Stimulated activated CD8-positive, alpha-beta memory T cell treated with anti-CD3 and anti-CD28 coated beads, Interleukin-7, amount 100 ng/mL, for 4 hours (primary cell): ENCODE data around the gene LEKR1.
"Not testable (repeated sequence)": the region's sequence is repeated elsewhere in the genome, so short reads cannot be mapped to it uniquely, and the experiment has no call there.

Source experiments
- DNase-seq, 2 donors: peaks; one replicate each; pipeline ENCODE4 v3.0.0-alpha.2; 2020; ENCODE audit warnings: low read depth in 2 of 2

The LEKR1 gene

GRCh38 chr3:156806698-156807097 is 19.5 kb upstream of the LEKR1 start:
- no peak for DNase-seq

GRCh38 chr3:156808025-156808424 is 18.1 kb upstream of the LEKR1 start:
- no peak for DNase-seq

GRCh38 chr3:156811089-156811862 is 14.9 kb upstream of the LEKR1 start:
- DNase-seq = no peak

GRCh38 chr3:156812521-156813335 is 13.4 kb upstream of the LEKR1 start:
- no peak for DNase-seq

GRCh38 chr3:156814295-156814694 is 11.9 kb upstream of the LEKR1 start:
- DNase-seq = no peak

- peak; percentile 3 to 39 for DNase-seq
Observed at GRCh38 chr3:156816091-156816793, 9.9 kb upstream of the LEKR1 start.

GRCh38 chr3:156816794-156817645 is 9.1 kb upstream of the LEKR1 start:
- peak; percentile 60 to 86 for DNase-seq

- DNase-seq = no peak
Observed at GRCh38 chr3:156817646-156818272, 8.4 kb upstream of the LEKR1 start.

GRCh38 chr3:156818273-156818651 is 7.9 kb upstream of the LEKR1 start:
- no peak for DNase-seq

- DNase-seq = no peak
Observed at GRCh38 chr3:156818890-156819289, 7.3 kb upstream of the LEKR1 start.

- DNase-seq = no peak
Observed at GRCh38 chr3:156819842-156820691, 6.1 kb upstream of the LEKR1 start.

- DNase-seq = no peak
Observed at GRCh38 chr3:156820692-156821080, 5.5 kb upstream of the LEKR1 start.

- not testable (repeated sequence) for DNase-seq
Observed at GRCh38 chr3:156822626-156823260, 3.4 kb upstream of the LEKR1 start.

GRCh38 chr3:156825795-156826143 is 384 bp upstream of the LEKR1 start:
- DNase-seq = no peak

GRCh38 chr3:156826896-156827882 is 1.0 kb downstream of the LEKR1 start:
- no peak for DNase-seq

- no peak for DNase-seq
Observed at GRCh38 chr3:156831006-156831405, 4.9 kb downstream of the LEKR1 start.

GRCh38 chr3:156834435-156834834 is 8.3 kb downstream of the LEKR1 start:
- DNase-seq = no peak

- DNase-seq = no peak
Observed at GRCh38 chr3:156834962-156835535, 8.9 kb downstream of the LEKR1 start.
